IMR-90 (cell line): ENCODE data around the gene NUPR1. TPM values are rescaled to one million over a fixed set of nuclear protein-coding genes. Genes with fewer than 3 reads are reported as not detected.

ENCODE experiments used
- ATAC-seq: fragments of 200-7000 bp; cut with Tn5 transposase; 2 replicates; pipeline ENCODE4 v1.9.1; 2020; ENCODE audit warnings: low read depth, mild to moderate bottlenecking, moderate library complexity
- BruUV-seq: library from RNA; stranded (reverse); fragments of 400-500 nt; replicated peaks from 2 replicates; lab custom pipeline; 2021; lab: Mats Ljungman, UMichigan
- CTCF ChIA-PET: fragments of 300-600 bp; formaldehyde crosslinking; extraction: SDS; loops from one replicate; lab custom pipeline; 2021; ENCODE audit warnings: antibody characterized with exemption; lab: Yijun Ruan, JAX
- POLR2A ChIA-PET: fragments of 300-600 bp; sonication (Branson Sonifier 250); formaldehyde crosslinking; loops from one replicate; lab custom pipeline; 2022; ENCODE audit warnings: antibody characterized with exemption; ENCODE audit not compliant: unreplicated experiment; lab: Charles Lee
- DNase-seq: peaks from one replicate; pipeline ENCODE4 v3.0.0; 2013
- H2AFZ ChIP-seq: replicated peaks from 2 replicates; pipeline ENCODE3; 2013; ENCODE audit warnings: low read length, mild to moderate bottlenecking; ENCODE audit not compliant: poor library complexity
- H2AK5ac ChIP-seq: 2 replicates; pipeline ENCODE4 v1.6.1; 2013; ENCODE audit warnings: low read depth, low read length, inconsistent platforms
- H2AK9ac ChIP-seq: replicated peaks from 2 replicates; pipeline ENCODE3; 2013; ENCODE audit warnings: mild to moderate bottlenecking, low read depth, low read length, moderate library complexity; ENCODE audit not compliant: poor library complexity
- H2BK120ac ChIP-seq: 2 replicates; pipeline ENCODE4 v1.6.1; 2013; ENCODE audit warnings: low read depth, low read length, inconsistent platforms
- H2BK15ac ChIP-seq: 3 replicates; pipeline ENCODE4 v1.6.1; 2013; ENCODE audit warnings: low read depth, low read length, inconsistent platforms
- H2BK20ac ChIP-seq: 2 replicates; pipeline ENCODE4 v1.6.1; 2013; ENCODE audit warnings: low read depth, mild to moderate bottlenecking, inconsistent platforms, low read length, moderate library complexity
- H2BK5ac ChIP-seq: 2 replicates; pipeline ENCODE4 v1.6.1; 2013; ENCODE audit warnings: mild to moderate bottlenecking, low read depth, low read length, inconsistent platforms; ENCODE audit not compliant: poor library complexity, severe bottlenecking
- H3K14ac ChIP-seq: replicated peaks from 2 replicates; pipeline ENCODE4 v1.6.1; 2013; ENCODE audit warnings: low read depth, low read length, inconsistent platforms
- H3K18ac ChIP-seq: 2 replicates; pipeline ENCODE4 v1.6.1; 2013; ENCODE audit warnings: low read depth, low read length, control low read depth
- H3K23ac ChIP-seq: 2 replicates; pipeline ENCODE4 v1.6.1; 2013; ENCODE audit warnings: low read depth, low read length, inconsistent platforms
- H3K27ac ChIP-seq: 2 replicates; pipeline ENCODE4 v1.5.1; 2013; ENCODE audit warnings: mild to moderate bottlenecking, control low read depth, low read length; ENCODE audit not compliant: insufficient read depth
- H3K27me3 ChIP-seq: 2 replicates; pipeline ENCODE4 v1.6.1; 2013; ENCODE audit warnings: low read length; ENCODE audit not compliant: control insufficient read depth, insufficient read depth
- H3K36me3 ChIP-seq: 2 replicates; pipeline ENCODE4 v1.6.1; 2013; ENCODE audit warnings: low read length, mixed read lengths; ENCODE audit not compliant: control insufficient read depth, insufficient read depth
- H3K4ac ChIP-seq: 2 replicates; pipeline ENCODE4 v1.6.1; 2013; ENCODE audit warnings: low read depth, low read length, inconsistent platforms
- H3K4me1 ChIP-seq: 2 replicates; pipeline ENCODE4 v1.6.1; 2013; ENCODE audit warnings: low read length, mixed read lengths; ENCODE audit not compliant: control insufficient read depth, insufficient read depth
- H3K4me2 ChIP-seq: 2 replicates; pipeline ENCODE4 v1.6.1; 2013; ENCODE audit warnings: low read depth, mild to moderate bottlenecking, control low read depth, low read length, moderate library complexity
- H3K4me3 ChIP-seq: 2 replicates; pipeline ENCODE4 v1.5.1; 2013; ENCODE audit warnings: low read depth, mild to moderate bottlenecking, control low read depth, low read length, moderate library complexity; ENCODE audit not compliant: insufficient read depth
- H3K56ac ChIP-seq: 2 replicates; pipeline ENCODE4 v1.6.1; 2013; ENCODE audit warnings: low read length, inconsistent platforms; ENCODE audit not compliant: insufficient read depth; ENCODE audit errors: extremely low read depth
- H3K79me1 ChIP-seq, 2 experiments: 2 replicates each; pipeline ENCODE4 v1.6.1; 2013; ENCODE audit warnings: low read length in 2 of 2, inconsistent platforms in 1 of 2, low read depth in 1 of 2
- H3K9ac ChIP-seq: 2 replicates; pipeline ENCODE4 v1.6.1; 2013; ENCODE audit warnings: low read depth, low read length, control low read depth
- H3K9me1 ChIP-seq: 2 replicates; pipeline ENCODE4 v1.6.1; 2013; ENCODE audit warnings: low read length, inconsistent platforms; ENCODE audit not compliant: insufficient read depth
- H3K9me3 ChIP-seq: 2 replicates; pipeline ENCODE4 v1.6.1; 2013; ENCODE audit warnings: low read length; ENCODE audit not compliant: control insufficient read depth, insufficient read depth
- H4K20me1 ChIP-seq: 2 replicates; pipeline ENCODE4 v1.6.1; 2013; ENCODE audit warnings: low read length, inconsistent platforms; ENCODE audit not compliant: insufficient read depth
- H4K5ac ChIP-seq: 2 replicates; pipeline ENCODE4 v1.6.1; 2013; ENCODE audit warnings: mild to moderate bottlenecking, low read depth, low read length, control low read depth
- H4K8ac ChIP-seq, 2 experiments: 2 replicates each; pipeline ENCODE4 v1.6.1; 2013; ENCODE audit warnings: low read depth in 2 of 2, low read length in 2 of 2, control low read depth in 1 of 2, inconsistent platforms in 1 of 2
- H4K91ac ChIP-seq: 2 replicates; pipeline ENCODE4 v1.6.1; 2013; ENCODE audit warnings: low read depth, low read length, inconsistent platforms; ENCODE audit not compliant: insufficient read depth
- BHLHE40 ChIP-seq: fragments of 150-350 bp; IDR thresholded peaks from 2 replicates; pipeline ENCODE4 v1.6.1; 2016; ENCODE audit warnings: mild to moderate bottlenecking, low read depth, low read length
- CEBPB ChIP-seq: IDR thresholded peaks from 2 replicates; pipeline ENCODE4 v1.6.1; 2012; ENCODE audit warnings: low read depth, low read length, improper control_type of control experiment
- CHD1 ChIP-seq: IDR thresholded peaks from 2 replicates; pipeline ENCODE4 v1.6.1; 2012; ENCODE audit warnings: low read depth, low read length, improper control_type of control experiment
- CTCF ChIP-seq: conservative IDR thresholded peaks from 2 replicates; pipeline ENCODE4 v1.5.1; 2012; ENCODE audit warnings: mild to moderate bottlenecking, low read depth, low read length, improper control_type of control experiment
- FOS ChIP-seq: fragments of 150-350 bp; IDR thresholded peaks from 2 replicates; pipeline ENCODE4 v1.6.1; 2016; ENCODE audit warnings: low read depth, low read length
- MAFK ChIP-seq: IDR thresholded peaks from 2 replicates; pipeline ENCODE4 v1.6.1; 2012; ENCODE audit warnings: low read depth, low read length, improper control_type of control experiment
- MAZ ChIP-seq: IDR thresholded peaks from 2 replicates; pipeline ENCODE4 v1.6.1; 2012; ENCODE audit warnings: low read depth, mild to moderate bottlenecking, low read length, improper control_type of control experiment, moderate library complexity, borderline replicate concordance
- MXI1 ChIP-seq: IDR thresholded peaks from 2 replicates; pipeline ENCODE4 v1.6.1; 2012; ENCODE audit warnings: low read depth, mild to moderate bottlenecking, low read length, moderate library complexity, borderline replicate concordance
- NFE2L2 ChIP-seq: fragments of 150-350 bp; IDR thresholded peaks from 2 replicates; pipeline ENCODE4 v1.6.1; 2016; ENCODE audit warnings: low read depth, mild to moderate bottlenecking, low read length
- POLR2A ChIP-seq: IDR thresholded peaks from 2 replicates; pipeline ENCODE4 v1.6.1; 2012; ENCODE audit warnings: mild to moderate bottlenecking, low read depth, low read length
- RAD21 ChIP-seq: IDR thresholded peaks from 2 replicates; pipeline ENCODE4 v1.6.1; 2012; ENCODE audit warnings: low read length, improper control_type of control experiment
- RFX5 ChIP-seq: IDR thresholded peaks from 2 replicates; pipeline ENCODE4 v1.8.0; 2012; ENCODE audit warnings: low read depth, mild to moderate bottlenecking, low read length, moderate library complexity
- SMC3 ChIP-seq: fragments of 150-350 bp; IDR thresholded peaks from 2 replicates; pipeline ENCODE4 v1.6.1; 2016; ENCODE audit warnings: low read depth, mild to moderate bottlenecking, antibody characterized with exemption, low read length, moderate library complexity
- dilution Hi-C: fragments of 300-500 bp; cut with HindIII; formaldehyde crosslinking; loops from one replicate; pipeline ENCODE4 v1.14.3; 2018; ENCODE audit warnings: low sequenced_read_pairs; ENCODE audit not compliant: unreplicated experiment
- in situ Hi-C: fragments of 300-500 bp; cut with MboI; formaldehyde crosslinking; loops from 3 replicates; pipeline ENCODE4 v1.14.3; 2019; ENCODE audit warnings: low sequenced_read_pairs, inconsistent platforms, mixed read lengths
- intact Hi-C: fragments of 100-400 bp; cut with micrococcal nuclease; formaldehyde crosslinking; loops from 2 replicates; pipeline ENCODE4 v1.10.0; 2022
- polyA plus RNA-seq, 3 experiments: library from polyadenylated mRNA; depleted of rRNA; stranded (reverse); fragments of >200 nt; gene quantifications; 2 replicates each; pipeline ENCODE4 v1.2.3, GENCODE V29; 2012; ENCODE audit warnings: low replicate concordance in 1 of 3
- total RNA-seq: library from RNA; depleted of rRNA; stranded (reverse); fragments of >200 nt; gene quantifications from 2 replicates; pipeline ENCODE4 v1.2.3, GENCODE V29; 2012
- TF ChIP-seq, protein P1 (sequence below): fragments of 150-350 bp; IDR thresholded peaks from 2 replicates; pipeline ENCODE4 v1.6.1; 2017; ENCODE audit warnings: mild to moderate bottlenecking, antibody characterized with exemption, low read length, low read depth
- TF ChIP-seq, protein P2 (sequence below): fragments of 150-350 bp; IDR thresholded peaks from 2 replicates; pipeline ENCODE4 v1.6.1; 2016; ENCODE audit warnings: low read depth, mild to moderate bottlenecking, low read length, moderate library complexity, borderline replicate concordance

Gene NUPR1
- total and polyA plus RNA-seq, 2 of the 4 experiments (the other 2 are of a cell fraction) = 10.2 to 27.9 TPM

GRCh38 chr16:28529124-28529523, 9.7 kb downstream of the NUPR1 start:
- no TSS peak for BruUV-seq

More at GRCh38 chr16:28529124-28529523, 9.7 kb downstream of the NUPR1 start:
- no peak overlapping the region for H3K23ac ChIP-seq
- no peak overlapping the region for H3K4me2 ChIP-seq
- ATAC-seq (no peak), DNase-seq (no peak)
- no peak overlapping the region for H2AFZ ChIP-seq
- H3K9ac ChIP-seq = no peak overlapping the region
- H4K20me1 ChIP-seq = no peaks in the 10 kb centered on the region
- dilution Hi-C loops = no loop called here
- TF ChIP-seq CHD1 (no peak), MAFK (no peak), SMC3 (no peak), MXI1 (no peak), BHLHE40 (no peak), RAD21 (no peak), CTCF (no peak), POLR2A (no peak), FOS (no peak), NFE2L2 (no peak), CEBPB (no peak), RFX5 (no peak), MAZ (no peak)
- TF ChIP-seq, protein P1, sequence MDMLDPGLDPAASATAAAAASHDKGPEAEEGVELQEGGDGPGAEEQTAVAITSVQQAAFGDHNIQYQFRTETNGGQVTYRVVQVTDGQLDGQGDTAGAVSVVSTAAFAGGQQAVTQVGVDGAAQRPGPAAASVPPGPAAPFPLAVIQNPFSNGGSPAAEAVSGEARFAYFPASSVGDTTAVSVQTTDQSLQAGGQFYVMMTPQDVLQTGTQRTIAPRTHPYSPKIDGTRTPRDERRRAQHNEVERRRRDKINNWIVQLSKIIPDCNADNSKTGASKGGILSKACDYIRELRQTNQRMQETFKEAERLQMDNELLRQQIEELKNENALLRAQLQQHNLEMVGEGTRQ = no peak
- TF ChIP-seq, protein P2, sequence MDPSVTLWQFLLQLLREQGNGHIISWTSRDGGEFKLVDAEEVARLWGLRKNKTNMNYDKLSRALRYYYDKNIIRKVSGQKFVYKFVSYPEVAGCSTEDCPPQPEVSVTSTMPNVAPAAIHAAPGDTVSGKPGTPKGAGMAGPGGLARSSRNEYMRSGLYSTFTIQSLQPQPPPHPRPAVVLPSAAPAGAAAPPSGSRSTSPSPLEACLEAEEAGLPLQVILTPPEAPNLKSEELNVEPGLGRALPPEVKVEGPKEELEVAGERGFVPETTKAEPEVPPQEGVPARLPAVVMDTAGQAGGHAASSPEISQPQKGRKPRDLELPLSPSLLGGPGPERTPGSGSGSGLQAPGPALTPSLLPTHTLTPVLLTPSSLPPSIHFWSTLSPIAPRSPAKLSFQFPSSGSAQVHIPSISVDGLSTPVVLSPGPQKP = no peak
- intact Hi-C loops = no loop called here
- no peak overlapping the region for H4K5ac ChIP-seq
- peaks cover 2% of the 10 kb centered on the region; the same call in 1 of the 2 replicates for H3K36me3 ChIP-seq
- no peak overlapping the region for H2BK20ac ChIP-seq
- no peak overlapping the region for H3K4ac ChIP-seq
- H2AK9ac ChIP-seq = no peak overlapping the region
- no peak overlapping the region for H4K8ac ChIP-seq
- H3K79me1 ChIP-seq = no peaks in the 10 kb centered on the region
- H3K14ac ChIP-seq = no peak overlapping the region
- in situ Hi-C loops = no loop called here
- no peak overlapping the region for H4K91ac ChIP-seq
- H2BK15ac ChIP-seq = no peak overlapping the region
- POLR2A ChIA-PET = no interaction called here
- no peak overlapping the region for H3K18ac ChIP-seq
- H2AK5ac ChIP-seq = no peak overlapping the region
- CTCF ChIA-PET = no interaction called here
- no peaks in the 10 kb centered on the region; the same call in 1 of the 2 replicates for H3K4me1 ChIP-seq
- H3K56ac ChIP-seq = no peak overlapping the region
- no peaks in the 10 kb centered on the region for H3K27me3 ChIP-seq
- H3K27ac ChIP-seq = no peak overlapping the region
- H3K9me1 ChIP-seq = no peaks in the 10 kb centered on the region
- H3K4me3 ChIP-seq = no peak overlapping the region
- H2BK5ac ChIP-seq = no peak overlapping the region
- H3K9me3 ChIP-seq = no peaks in the 10 kb centered on the region
- no peak overlapping the region for H2BK120ac ChIP-seq
